Progenitor cell of endocrine pancreas (in vitro differentiated cells): Measurements from ENCODE around the gene IVD. TPM values are rescaled to one million over a fixed set of nuclear protein-coding genes. Genes with fewer than 3 reads are reported as not detected.

ENCODE experiments used
- DNase-seq: peaks from one replicate; pipeline ENCODE4 v3.0.0; 2021; ENCODE audit warnings: low spot score; ENCODE audit not compliant: unreplicated experiment
- H3K27ac Mint-ChIP-seq: 2 replicates; pipeline ENCODE4 v1.8.0; 2021; ENCODE audit warnings: mild to moderate bottlenecking, moderate library complexity, mixed read lengths
- H3K27me3 Mint-ChIP-seq: 2 replicates; pipeline ENCODE4 v1.8.0; 2021; ENCODE audit warnings: mixed read lengths
- H3K36me3 Mint-ChIP-seq: 2 replicates; pipeline ENCODE4 v1.8.0; 2022; ENCODE audit warnings: mixed read lengths; ENCODE audit not compliant: insufficient read depth
- H3K4me1 Mint-ChIP-seq: 2 replicates; pipeline ENCODE4 v1.8.0; 2021; ENCODE audit warnings: low read depth, mixed read lengths
- H3K4me3 Mint-ChIP-seq: 2 replicates; pipeline ENCODE4 v1.8.0; 2021; ENCODE audit warnings: low read depth, mild to moderate bottlenecking, moderate library complexity, mixed read lengths
- H3K9me3 Mint-ChIP-seq: 2 replicates; pipeline ENCODE4 v1.8.0; 2021; ENCODE audit warnings: low read depth, mixed read lengths
- total RNA-seq: library from RNA; stranded (reverse); gene quantifications from 2 replicates; pipeline ENCODE4 v1.2.1, GENCODE V29; 2021
- TF ChIP-seq, protein P1 (sequence below): fragments of 200-600 bp; sonication (generic); IDR thresholded peaks from one replicate; pipeline ENCODE4 v1.5.0; 2021; ENCODE audit warnings: antibody characterized with exemption, mild to moderate bottlenecking; ENCODE audit not compliant: unreplicated experiment

IVD gene
- total RNA-seq, 1 donor from 2014 or later, result 82.0 TPM

GRCh38 chr15:40460404-40460803, 54.8 kb downstream of the IVD start:
- DNase-seq, result no peak
- Mint-ChIP-seq H3K4me1 (no peaks in the 10 kb centered on the region), H3K27me3 (no peaks in the 10 kb centered on the region), H3K36me3 (peaks cover under 1% of the 10 kb centered on the region), H3K9me3 (no peaks in the 10 kb centered on the region), H3K27ac (no peak overlapping the region), H3K4me3 (no peak overlapping the region)
- TF ChIP-seq, protein P1, sequence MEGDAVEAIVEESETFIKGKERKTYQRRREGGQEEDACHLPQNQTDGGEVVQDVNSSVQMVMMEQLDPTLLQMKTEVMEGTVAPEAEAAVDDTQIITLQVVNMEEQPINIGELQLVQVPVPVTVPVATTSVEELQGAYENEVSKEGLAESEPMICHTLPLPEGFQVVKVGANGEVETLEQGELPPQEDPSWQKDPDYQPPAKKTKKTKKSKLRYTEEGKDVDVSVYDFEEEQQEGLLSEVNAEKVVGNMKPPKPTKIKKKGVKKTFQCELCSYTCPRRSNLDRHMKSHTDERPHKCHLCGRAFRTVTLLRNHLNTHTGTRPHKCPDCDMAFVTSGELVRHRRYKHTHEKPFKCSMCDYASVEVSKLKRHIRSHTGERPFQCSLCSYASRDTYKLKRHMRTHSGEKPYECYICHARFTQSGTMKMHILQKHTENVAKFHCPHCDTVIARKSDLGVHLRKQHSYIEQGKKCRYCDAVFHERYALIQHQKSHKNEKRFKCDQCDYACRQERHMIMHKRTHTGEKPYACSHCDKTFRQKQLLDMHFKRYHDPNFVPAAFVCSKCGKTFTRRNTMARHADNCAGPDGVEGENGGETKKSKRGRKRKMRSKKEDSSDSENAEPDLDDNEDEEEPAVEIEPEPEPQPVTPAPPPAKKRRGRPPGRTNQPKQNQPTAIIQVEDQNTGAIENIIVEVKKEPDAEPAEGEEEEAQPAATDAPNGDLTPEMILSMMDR, result no peak

- TF ChIP-seq, protein P1, result no peak
- H3K4me1 Mint-ChIP-seq, result no peaks in the 10 kb centered on the region
- no peak overlapping the region for H3K4me3 Mint-ChIP-seq
- H3K27ac Mint-ChIP-seq, result no peak overlapping the region
- H3K36me3 Mint-ChIP-seq, result peaks cover 2% of the 10 kb centered on the region
- H3K9me3 Mint-ChIP-seq, result no peaks in the 10 kb centered on the region
- no peaks in the 10 kb centered on the region for H3K27me3 Mint-ChIP-seq
- DNase-seq, result no peak
Observed at GRCh38 chr15:40461958-40462357, 56.4 kb downstream of the IVD start.

DNA sequence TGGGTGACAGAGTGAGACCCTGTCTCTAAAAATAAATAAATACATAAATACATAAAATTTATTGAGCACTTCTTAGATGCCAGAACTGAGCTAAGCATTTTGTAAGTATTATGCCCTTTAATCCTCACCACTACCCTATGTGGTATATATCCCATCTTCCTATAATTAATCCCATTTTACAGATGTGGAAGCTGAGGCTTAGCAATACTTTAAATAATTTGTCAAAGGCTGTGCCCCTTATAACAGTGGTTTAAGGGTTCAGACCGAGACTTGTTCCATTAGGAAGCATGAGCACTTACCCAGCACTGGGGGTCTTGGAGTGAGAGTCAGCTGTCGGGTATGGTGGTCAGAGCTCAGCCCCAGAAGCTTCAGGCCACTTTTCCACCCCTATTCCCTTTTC, 57.7 kb downstream of the IVD start:
- H3K4me1 Mint-ChIP-seq, result no peaks in the 10 kb centered on the region

GRCh38 chr15:40463886-40464545, 58.4 kb downstream of the IVD start:
- Mint-ChIP-seq H3K36me3 (peaks cover 2% of the 10 kb centered on the region), H3K4me3 (no peak overlapping the region), H3K9me3 (no peaks in the 10 kb centered on the region), H3K27me3 (no peaks in the 10 kb centered on the region), H3K27ac (no peak overlapping the region), H3K4me1 (no peaks in the 10 kb centered on the region)
- DNase-seq, result no peak
- TF ChIP-seq, protein P1, result no peak

More for the DNA sequence above, 57.7 kb downstream of the IVD start:
- Mint-ChIP-seq H3K27me3 (no peaks in the 10 kb centered on the region), H3K27ac (no peak overlapping the region), H3K4me3 (no peak overlapping the region), H3K36me3 (peaks cover 2% of the 10 kb centered on the region), H3K9me3 (no peaks in the 10 kb centered on the region)
- TF ChIP-seq, protein P1, result no peak
- no peak for DNase-seq

DNA sequence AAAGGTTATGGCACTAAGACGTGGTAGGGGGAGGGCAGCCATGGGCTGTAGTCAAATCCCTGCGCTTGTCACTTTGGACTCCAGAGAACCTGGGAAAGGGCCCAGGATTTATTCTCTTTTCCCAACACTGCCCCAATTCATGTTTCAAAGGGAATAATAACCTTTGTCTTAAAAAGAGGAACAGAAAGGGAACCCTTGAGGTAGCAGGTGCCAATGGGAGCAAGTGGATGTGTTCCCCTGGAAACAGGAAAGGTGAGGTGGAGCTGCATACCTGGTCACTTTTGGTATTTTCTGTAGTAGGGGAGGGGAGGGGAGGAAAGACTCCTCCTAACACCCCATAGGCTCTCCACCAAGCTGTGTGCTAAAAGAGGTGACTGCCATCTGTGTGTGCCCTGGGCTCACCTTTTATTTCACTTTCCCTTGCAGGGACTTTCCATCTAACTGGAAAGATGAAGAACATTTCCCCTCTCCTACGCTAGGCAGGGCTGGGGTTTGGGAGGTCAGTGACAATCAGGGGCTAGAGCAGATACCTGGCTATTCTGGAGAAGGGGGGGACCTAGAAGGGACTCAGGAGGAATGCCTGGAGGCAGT, 59.1 kb downstream of the IVD start:
- Mint-ChIP-seq H3K4me3 (no peak overlapping the region), H3K9me3 (no peaks in the 10 kb centered on the region), H3K4me1 (no peaks in the 10 kb centered on the region), H3K27me3 (no peaks in the 10 kb centered on the region), H3K27ac (no peak overlapping the region), H3K36me3 (peaks cover 2% of the 10 kb centered on the region)
- no peak for DNase-seq
- TF ChIP-seq, protein P1, result no peak
